NCI-H345 (cell line): ENCODE data around the gene PRR15L.

Experiments
- DNase-seq: peaks from one replicate; lab custom pipeline; 2025; lab: John Stamatoyannopoulos, UW

Gene PRR15L

DNA sequence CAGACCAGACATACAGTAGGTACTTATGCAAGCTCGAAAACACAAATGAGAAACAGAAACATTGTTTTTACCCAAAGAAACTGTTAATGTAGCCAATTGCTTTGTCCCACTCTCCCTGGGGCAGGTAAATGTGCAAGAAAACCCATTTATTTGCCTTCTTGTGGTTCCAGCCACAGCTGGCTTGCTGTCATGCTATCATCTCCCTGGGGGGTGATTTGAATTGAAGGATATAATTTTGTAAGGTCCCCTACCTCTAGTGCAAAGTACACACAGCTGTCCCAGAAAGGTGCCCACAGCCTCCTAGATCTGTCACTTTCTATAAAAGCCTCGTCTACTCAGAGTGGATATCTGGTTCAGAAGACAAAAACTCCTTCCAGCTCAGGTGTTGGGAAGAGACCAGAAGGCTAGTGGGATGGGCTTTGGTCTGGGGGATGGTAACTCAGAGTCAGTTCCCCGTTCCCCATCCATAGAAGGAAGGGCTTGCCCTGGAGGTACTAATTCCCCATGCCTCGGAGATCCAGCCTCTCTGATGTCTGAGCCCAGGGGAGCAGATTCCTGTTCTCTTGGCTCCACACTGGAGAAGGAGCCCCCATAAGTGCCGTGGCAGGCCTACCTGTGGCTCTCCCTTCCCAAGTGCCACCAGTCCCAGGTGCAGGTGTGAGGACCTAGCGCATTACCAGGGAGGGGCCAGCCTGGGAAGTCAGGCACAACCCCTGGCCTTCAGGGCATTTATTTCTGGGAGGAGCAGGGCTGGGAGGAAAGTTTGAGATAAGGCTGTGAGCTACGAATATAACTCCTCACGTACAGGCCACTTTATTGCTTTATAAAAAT is 2.4 kb upstream of the PRR15L start:
- peak; percentile 90 for DNase-seq

DNA sequence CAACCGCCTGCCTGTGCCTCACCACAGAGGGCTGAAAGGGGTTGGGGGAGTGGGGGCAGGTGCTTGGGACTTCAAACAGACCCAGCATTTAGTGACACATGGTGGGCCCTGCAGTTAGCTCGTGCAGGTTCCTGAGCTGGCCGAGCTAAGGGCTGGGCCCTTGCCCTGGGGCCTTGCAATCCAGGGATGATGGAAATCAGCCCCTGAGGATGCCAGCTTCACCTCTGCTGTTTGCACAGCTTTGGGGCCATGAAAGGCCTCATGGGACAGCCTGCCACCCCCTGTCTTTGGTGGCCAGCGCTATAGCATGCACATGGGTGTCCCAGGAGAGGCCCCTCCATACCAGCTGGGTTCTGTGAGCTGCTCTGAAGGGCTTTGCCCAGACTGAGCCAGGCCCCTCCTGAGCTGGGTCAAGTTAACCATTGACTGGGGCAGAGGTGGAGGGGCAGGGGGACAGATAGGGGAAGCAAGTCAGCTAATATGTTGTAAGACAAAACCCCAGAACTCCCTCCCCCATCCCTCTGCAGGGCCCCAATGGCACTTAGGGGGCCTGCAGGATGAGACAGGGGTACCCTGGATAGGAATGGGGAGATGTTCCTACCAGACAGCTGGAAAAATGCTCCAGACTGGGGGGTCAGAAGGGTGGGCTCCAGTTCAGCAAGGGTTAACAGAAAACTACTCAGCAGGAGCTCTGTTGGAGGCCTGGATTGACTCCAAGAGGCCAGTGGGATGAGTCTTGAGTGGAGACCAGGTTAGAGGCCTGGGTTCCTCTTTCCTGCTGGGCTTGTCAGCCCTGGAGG is 692 bp downstream of the PRR15L start:
- DNase-seq: no peak

DNA sequence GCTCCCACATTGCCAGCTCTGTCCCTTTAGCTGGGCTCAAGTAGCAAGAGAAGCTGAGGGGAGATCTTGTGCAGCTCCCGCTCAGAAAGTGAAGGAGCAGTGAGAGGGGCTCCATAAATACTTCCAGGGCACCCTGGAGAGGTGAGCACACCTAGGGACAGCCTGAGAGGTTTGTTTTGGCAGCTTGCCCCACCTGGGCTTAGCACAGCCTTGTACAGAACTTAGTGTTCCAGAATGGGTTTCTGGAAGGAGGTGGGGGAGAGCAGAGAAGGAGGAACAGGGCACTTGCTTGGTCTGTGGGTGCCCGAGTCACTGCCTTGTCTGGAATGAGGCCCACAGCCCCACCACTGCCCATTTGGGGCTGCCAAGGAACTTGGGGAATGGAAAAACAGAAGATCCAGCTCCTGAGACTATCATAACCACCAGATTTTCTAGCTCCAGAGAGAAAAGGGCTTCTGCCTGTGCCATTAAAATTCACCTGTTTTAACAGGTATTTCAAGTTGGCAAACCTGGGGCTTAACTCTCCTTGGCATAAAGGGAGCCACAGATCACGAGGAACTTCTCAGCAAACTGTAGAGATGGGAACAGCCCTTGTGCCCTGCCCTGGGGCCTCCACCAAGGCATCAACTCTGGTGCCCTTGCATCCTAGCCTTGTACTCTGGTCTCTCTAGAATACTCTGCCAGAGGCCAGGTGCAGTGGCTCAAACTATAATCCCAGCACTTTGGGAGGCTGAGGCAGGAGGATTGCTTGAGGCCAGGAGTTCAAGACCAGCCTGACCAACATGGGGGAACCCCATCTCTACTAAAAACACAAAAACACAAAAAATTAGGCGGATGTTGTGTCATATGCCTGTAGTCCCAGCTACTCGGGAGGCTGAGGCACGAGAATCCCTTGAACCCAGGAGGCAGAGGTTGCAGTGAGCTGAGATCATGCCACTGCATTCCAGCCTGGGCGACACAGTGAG is 1.9 kb downstream of the PRR15L start:
- DNase-seq: peak; percentile 73

DNA sequence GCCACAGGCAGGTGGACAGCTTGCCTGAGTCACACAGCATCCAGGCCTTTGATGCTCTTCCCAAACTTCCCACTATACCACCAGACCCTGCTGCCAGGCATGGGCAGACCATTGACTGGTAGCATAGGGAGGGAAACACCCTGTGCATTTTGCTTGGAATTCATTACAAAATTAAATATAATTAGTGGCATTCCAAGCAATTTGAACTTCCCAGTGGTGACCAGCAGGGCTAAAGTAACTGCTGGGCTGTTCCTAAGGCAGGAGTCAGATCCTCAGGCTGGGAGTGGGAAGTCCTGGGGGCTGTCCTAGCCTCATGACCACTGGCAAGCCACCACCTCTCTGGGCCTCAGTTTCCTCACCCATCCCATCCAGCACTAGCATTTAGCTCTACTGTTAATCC is 3.8 kb downstream of the PRR15L start:
- no peak for DNase-seq

DNA sequence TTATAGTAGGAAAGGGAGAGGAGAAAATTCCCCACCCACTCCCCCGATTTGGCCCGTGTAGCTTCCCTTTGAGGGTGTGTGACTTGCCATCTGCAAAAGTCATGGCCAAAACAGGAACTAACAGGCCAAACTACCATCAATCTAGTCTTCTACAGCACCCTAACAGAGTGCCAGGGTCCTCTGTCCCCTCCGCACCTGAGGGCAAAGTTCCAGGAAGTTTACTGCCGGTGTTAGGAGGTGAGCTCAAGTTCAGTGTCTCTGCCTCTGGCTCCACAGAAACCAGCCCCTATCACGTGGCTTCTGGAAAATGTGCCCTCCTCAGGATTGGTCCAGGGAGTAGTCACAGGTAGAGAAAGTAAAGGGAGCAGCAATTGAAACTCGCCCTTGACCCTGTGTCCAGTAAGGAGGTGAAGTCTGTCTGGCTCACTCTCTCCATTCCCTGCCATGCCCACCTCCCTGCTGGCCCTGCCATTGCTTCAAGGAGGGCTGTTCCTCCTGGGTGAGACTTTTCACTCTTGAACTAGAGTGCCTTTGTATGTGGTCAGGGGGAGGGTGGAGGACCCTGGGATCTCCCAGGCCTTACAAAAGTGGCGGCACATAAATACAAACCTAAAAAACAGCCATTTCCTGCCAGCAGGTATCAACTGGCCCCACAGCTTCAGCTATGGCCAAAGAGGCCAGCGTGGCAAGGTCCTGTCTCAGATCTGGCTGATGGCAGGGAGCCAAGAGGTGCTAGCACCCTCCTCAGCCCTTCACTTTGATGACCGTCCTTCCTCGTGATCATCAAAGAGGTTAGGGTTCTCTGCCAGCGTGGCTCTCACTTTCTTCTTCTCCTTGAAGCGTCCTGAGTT is 5.3 kb downstream of the PRR15L start:
- no peak for DNase-seq

DNA sequence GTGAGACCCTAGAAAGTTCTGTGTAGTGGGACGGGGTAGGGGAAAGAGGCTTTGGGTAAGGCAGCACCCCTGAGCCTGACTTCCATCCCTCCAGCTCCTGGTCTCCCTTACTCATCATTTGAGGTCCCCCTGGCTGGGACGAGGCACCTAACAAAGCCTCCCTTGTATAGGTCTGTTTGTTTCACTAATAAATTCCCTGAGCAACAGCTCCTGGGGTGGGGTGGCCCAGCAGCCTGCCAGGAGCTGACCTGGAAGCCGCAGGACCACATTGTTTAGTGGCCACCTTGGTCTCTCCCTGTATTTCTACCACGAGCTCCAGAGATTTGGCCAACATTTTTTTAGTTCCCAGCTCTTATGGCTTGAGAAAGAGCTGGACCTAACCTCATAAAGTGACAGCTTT is 7.2 kb downstream of the PRR15L start:
- no peak for DNase-seq

DNA sequence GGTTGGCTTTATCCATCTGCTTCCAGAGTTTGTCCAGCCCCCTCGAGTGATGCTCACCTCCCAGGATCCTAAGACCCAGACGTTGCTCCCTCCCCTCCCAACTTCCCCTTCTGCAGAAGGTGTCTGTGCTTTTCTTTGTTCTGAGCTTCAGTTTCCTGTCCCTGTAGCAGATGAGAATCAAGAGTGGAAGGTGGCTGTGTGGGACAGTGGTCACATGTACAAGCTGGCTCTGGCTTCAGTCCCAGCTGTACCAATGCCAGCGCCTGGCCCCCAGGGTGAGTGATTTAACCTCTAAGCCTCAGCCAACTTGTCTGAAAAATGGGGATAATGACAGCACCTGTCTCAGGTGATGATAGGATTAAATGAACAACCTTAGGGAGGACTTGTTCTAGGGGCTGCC is 7.7 kb downstream of the PRR15L start:
- DNase-seq: no peak

DNA sequence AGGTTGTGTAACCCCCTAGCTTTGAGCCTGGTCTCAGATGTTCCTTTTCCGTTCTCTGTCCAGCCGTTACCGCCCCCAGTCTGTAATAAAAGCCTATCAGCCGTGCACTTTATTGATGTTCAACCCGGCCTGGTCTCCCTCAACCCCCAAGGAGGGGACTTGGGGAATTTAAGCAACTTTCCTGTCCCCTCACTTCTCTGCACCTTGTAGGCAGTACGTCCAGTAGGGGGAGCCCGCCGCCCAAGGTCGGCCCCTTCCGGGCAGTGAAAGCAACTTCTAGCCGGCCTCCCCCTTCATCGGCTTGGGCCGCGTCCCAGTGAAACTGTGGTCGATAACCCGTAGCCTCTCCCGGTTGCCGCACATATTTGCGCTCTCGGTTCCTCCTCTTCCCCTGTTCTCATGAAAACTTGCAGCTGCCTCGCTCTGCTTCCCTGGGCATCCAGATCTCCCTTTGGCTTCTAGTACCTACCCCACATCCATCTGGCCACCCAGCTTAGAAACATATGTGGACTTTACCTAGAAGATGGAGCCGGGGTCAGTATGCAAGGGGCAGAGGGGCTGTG is 8.4 kb downstream of the PRR15L start:
- peak; percentile 77 for DNase-seq

DNA sequence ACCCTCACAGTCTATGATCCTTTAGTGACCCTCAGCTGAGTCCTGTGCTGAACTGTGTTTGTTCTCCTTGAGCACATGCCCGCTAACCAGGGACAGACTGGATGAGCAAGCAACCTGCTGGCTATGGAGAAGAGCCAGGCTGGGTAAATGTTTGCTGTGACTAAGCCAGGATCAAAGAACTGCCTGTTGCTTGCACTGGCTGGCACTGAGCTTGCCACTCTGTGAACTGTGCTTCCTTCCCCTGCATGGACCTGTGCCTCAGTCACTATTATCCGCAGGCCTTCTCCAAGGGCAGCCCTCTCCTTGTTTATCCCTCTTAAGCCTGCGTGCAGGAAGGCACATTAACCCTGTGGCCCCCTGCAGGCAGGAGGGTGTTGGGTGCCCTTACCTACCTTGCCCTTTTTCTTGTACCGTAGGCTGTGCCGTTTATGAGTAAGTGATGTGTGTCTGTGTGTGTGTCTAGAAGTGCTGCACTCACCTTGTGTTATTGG is 8.9 kb downstream of the PRR15L start:
- no peak for DNase-seq

DNA sequence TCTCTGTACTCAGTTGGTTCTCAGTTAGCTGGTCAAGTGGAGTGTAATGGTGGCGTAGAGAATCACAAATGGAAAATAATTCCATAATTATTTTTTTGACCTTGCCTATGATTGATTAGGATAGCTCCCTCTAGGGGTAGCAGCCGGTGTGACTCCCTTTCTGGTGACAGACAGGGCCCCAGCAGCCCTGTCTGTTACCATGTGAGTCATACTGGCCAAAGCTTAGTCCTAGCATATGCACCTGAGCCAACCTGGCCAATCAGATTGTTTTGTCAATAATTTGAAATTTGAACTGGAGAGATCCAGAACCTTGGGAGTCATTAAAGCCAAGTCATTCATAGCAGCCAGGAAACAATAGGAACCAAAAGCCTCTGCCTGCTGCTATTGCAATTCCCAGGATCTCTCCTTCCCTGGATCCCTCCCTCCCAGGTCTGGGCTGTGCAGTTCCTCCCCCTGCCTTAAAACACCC is 10.7 kb downstream of the PRR15L start:
- peak; percentile 68 for DNase-seq

DNA sequence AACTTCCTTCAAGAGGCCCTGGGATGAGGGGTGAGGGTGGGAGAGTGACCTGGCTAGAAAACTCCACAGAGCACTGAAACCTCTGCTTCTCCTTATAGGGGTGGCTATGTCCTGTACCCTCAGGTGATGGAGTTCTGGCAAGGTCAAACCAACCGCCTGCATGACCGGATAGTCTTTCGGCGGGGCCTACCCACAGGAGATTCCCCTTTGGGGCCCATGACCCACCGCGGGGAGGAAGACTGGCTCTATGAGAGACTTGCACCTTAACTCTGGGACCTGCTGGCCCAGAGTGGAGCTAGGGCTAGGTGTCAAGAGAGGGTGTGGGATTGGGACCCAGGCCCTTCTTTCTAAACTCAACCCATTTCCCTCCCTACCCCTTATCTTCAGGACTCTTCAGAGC is 11.2 kb downstream of the PRR15L start:
- DNase-seq: no peak

DNA sequence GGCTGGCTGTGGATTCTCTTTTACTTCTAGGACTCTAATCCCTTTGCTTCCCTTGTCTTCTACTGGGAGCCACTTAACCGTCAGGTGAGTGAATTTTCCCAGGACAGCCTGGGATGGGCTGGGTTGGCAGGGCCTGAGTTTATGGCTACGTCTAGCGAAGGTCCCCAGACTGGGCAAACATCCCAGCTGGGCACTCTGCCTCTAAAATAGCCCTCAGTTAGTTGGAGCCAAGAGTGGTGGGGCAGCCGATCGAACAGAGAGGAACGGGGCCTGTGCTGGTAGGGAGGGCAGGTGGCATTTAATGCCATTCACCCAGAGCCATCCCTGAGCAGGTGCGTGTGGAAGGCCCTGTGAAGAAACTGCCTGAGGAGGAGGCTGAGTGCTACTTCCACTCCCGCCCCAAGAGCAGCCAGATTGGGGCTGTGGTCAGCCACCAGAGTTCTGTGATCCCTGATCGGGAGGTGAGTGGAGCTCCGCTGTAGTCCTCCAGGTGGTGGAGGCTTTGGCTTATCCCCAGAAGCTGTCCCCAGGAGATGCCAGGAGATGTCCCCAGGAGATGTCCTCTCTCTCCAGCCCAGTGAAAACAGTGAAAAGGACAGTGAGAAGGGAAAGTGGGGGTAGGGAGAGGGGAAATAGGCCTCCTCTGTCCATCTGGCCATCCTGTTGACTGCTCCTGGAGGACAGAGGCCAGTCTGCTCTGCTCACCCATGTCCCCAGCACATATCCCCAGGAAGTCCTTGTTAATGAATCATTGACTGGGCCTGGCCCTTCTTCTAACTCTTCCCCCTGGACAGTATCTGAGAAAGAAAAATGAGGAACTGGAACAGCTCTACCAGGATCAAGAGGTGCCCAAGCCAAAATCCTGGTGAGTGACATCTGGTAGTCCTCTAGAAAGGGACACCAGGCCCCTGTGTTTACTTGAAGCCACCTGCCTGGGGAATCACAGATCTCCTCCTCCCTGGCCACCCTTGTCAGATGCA is 11.9 kb downstream of the PRR15L start:
- DNase-seq: no peak

DNA sequence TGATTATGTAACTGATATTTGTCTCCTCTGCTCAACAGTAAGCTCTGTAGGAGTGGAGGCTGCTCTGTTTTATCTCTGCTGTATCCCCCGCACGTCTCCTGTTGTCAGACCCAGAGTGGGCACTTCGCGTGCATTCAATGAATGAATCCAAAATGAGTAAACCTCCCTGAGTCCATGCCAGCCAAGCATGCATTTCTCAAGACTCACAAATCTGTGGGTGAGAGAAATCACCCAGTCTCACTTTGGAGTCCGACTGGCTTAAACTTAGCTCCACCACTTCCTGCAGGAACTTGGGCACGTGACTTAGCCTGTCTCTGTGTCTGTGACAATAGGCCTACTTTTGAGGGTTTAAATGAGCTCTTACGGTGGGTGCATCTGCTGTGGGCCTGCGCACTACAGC is 12.6 kb downstream of the PRR15L start:
- DNase-seq: no peak

DNA sequence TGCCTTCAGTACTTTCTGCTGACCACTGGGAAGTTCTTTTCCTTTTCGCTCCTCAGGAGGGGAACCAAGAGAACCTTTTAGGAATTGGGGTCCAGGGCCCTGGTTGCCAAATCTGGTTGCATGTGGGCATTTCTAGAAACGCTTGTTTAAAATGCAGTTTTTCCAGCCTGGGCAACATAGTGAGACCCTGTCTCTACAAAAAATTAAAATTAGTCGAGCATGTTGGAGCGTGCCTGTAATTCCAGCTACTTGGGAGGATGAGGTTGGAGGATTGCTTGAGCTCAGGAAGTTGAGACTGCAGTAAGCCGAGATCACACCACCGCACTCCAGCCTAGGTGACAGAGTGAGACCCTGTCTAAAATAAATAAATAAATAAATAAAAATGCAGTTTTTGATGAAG is 15.1 kb downstream of the PRR15L start:
- no peak for DNase-seq

DNA sequence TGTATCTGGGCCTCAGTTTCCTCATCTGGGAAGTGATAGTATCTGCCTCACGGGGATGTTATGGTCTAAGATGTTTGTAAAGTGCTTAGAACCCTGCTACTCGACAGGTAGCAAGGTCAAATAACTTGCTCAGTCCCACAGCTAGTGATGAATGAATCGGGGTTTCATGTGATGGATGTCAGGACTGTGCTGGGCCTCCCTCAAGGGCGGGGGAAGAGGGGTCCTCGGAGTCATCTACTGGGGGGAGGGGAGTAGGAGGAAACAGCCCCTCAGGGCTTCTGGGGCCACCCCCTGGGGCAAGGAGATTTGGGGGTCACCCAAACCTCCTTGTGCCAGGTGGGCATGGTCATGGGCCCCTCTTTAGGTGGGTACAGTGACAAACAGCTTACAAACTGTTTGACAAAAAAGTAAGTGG is 15.6 kb downstream of the PRR15L start:
- no peak for DNase-seq

DNA sequence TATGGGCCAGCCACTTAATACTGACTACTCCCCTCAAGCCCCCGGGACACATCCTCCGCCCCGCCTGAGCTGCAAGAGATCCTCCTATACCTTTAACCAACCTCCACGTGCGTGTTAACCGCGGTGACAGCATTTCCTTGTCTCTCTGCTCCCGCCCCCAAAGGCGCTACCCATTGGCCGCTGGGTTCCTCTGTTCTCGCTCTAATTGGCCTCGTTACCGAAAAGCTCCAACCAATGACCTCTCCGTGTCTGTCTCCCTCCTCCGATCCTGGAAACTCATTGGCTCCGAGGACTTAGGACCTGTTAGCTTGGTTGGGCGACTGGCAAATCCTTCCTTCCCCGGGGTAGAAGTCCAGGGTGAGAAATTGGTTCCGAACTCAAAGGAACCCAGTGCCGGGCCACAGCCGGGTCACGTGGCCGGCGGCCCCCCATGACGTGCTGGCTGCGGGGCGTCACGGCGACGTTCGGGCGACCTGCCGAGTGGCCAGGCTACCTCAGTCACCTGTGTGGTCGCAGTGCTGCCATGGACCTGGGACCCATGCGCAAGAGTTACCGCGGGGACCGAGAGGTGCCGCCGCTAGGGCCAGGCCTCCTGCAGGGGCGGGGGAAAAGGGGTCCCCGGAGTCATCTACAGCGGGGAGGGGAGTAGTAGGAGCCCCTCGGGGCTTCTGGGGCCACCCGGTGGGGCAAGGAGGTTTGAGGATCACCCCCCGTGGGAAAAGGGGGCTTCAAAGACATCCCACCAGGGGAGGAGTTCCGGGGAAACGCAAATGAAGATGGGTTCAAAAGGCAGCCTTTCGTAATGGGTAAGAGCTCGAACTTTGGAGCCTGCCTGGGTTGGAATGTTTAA is 16.2 kb downstream of the PRR15L start, which contains the start of gene PNPO:
Gene PNPO, plus strand, starts transcription at position 326 of the 850 bp plus-strand sequence. Its CDS starts 105 bp downstream, at position 431.
- DNase-seq: peak; percentile 95

DNA sequence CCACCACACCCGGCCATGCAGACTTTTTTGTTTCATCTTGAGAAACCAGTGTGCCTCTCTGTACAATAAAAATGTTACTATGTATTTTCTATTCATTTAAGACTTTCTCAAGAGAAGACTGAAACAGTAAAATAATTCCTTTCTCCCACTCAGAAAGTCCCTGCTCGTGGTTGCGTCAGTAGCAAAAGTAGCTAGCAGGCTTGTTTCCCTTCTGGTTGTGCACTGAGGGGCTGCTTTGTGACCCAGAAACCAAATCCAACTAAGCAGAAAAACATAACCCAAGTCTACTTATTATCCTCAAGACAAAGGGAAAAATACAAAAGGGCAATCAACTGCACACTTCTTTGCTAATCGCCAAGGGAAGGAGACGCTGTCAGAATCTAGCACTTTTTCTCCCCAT is 19.7 kb downstream of the PRR15L start:
- DNase-seq: no peak

DNA sequence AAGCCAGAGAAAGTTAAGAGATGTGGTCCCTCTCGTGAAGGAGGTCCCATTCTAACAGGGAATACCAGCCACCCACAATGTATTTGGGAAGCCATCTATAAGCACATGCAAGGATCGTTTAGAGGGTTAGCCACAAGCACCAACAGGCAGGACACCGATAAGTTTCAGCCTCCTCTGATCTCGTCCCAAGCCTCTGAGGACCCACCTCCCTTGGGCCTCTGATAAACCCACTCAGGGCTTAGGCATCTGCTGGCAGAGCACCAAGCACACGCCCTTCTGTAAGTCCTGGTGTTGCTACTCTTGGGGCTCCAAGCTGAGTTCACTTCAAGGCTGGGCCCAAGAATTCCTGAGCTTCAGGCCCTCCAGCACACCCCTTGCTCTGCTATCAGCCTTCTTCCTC is 21.7 kb downstream of the PRR15L start:
- DNase-seq: no peak
